Epithelial cell of proximal tubule (primary cell): Measurements from ENCODE around the gene KRTAP10-1. TPM values are rescaled to one million over a fixed set of nuclear protein-coding genes. Genes with fewer than 3 reads are reported as not detected.

Source experiments
- DNase-seq: peaks from one replicate; pipeline ENCODE4 v3.0.0-alpha.2; 2011; ENCODE audit warnings: low read depth
- H3K4me3 ChIP-seq: 2 replicates; pipeline ENCODE4 v1.5.1; 2011; ENCODE audit warnings: low read depth, mild to moderate bottlenecking, low read length
- CTCF ChIP-seq: conservative IDR thresholded peaks from 2 replicates; pipeline ENCODE4 v1.5.1; 2012; ENCODE audit warnings: low read depth, mild to moderate bottlenecking, low read length
- total RNA-seq: library from RNA; depleted of rRNA; stranded (reverse); fragments of >200 nt; gene quantifications from 2 replicates; pipeline ENCODE4 v1.2.3, GENCODE V29; 2015

KRTAP10-1 gene
- total RNA-seq, 1 donor from 2014 or later: not detected

GRCh38 chr21:44525391-44526095, 14.5 kb downstream of the KRTAP10-1 start:
- H3K4me3 ChIP-seq: no peak overlapping the region
- TF ChIP-seq CTCF: no peak
- DNase-seq: no peak

GRCh38 chr21:44524414-44525371, 15.3 kb downstream of the KRTAP10-1 start:
- no peak overlapping the region for H3K4me3 ChIP-seq
- DNase-seq: no peak
- no peak for TF ChIP-seq CTCF

- no peak overlapping the region for H3K4me3 ChIP-seq
- no peak for DNase-seq
- TF ChIP-seq CTCF: no peak
Observed at GRCh38 chr21:44523567-44524413, 16.2 kb downstream of the KRTAP10-1 start.

GRCh38 chr21:44522753-44523204, 17.2 kb downstream of the KRTAP10-1 start:
- H3K4me3 ChIP-seq: no peak overlapping the region
- no peak for DNase-seq
- TF ChIP-seq CTCF: no peak

- H3K4me3 ChIP-seq: no peak overlapping the region
- no peak for DNase-seq
- TF ChIP-seq CTCF: no peak
Observed at GRCh38 chr21:44521928-44522752, 17.9 kb downstream of the KRTAP10-1 start.

GRCh38 chr21:44521301-44521927, 18.6 kb downstream of the KRTAP10-1 start:
- DNase-seq: no peak
- no peak overlapping the region for H3K4me3 ChIP-seq
- TF ChIP-seq CTCF: no peak
